Hematopoietic multipotent progenitor cell (in vitro differentiated cells): ENCODE data around the gene HIVEP3. TPM values are rescaled to one million over a fixed set of nuclear protein-coding genes. Genes with fewer than 3 reads are reported as not detected.
A peak's percentile ranks its signal among the peaks of the same experiment; 100 is the strongest.

ENCODE experiments used
- DNase-seq, 3 donors: peaks; one replicate each; pipeline ENCODE4 v3.0.0-alpha.2; 2011 to 2015; ENCODE audit warnings: low read depth in 2 of 3, low spot score in 2 of 3
- total RNA-seq: library from RNA; depleted of rRNA; stranded (reverse); fragments of >200 nt; gene quantifications from one replicate; pipeline ENCODE4 v1.2.3, GENCODE V29; 2012

Gene HIVEP3
- total RNA-seq, 1 donor, result 4.6 TPM

GRCh38 chr1:41876576-41877445 lies 41.9 kb downstream of the HIVEP3 start:
- DNase-seq, result no peak

- DNase-seq, result no peak
Observed at GRCh38 chr1:41875487-41875886, 43.2 kb downstream of the HIVEP3 start.

- DNase-seq, result no peak
Observed at GRCh38 chr1:41874903-41875411, 43.8 kb downstream of the HIVEP3 start.

GRCh38 chr1:41874151-41874719 lies 44.5 kb downstream of the HIVEP3 start:
- peak in 1 of 3 donors; percentile 36 for DNase-seq

- DNase-seq, result peak in 1 of 3 donors; percentile 51
Observed at GRCh38 chr1:41872074-41872473, 46.6 kb downstream of the HIVEP3 start.

GRCh38 chr1:41870076-41870562 lies 48.6 kb downstream of the HIVEP3 start:
- peak in 2 of 3 donors; percentile 66 to 73 for DNase-seq

GRCh38 chr1:41868241-41868998 lies 50.3 kb downstream of the HIVEP3 start:
- no peak for DNase-seq

GRCh38 chr1:41866285-41866684 lies 52.4 kb downstream of the HIVEP3 start:
- DNase-seq, result no peak

- no peak for DNase-seq
Observed at GRCh38 chr1:41864471-41865040, 54.2 kb downstream of the HIVEP3 start.

- no peak for DNase-seq
Observed at GRCh38 chr1:41863718-41864117, 55.0 kb downstream of the HIVEP3 start.

- DNase-seq, result peak in 2 of 3 donors; percentile 65 to 89
Observed at GRCh38 chr1:41862384-41863221, 56.1 kb downstream of the HIVEP3 start.

GRCh38 chr1:41861535-41862383 lies 57.0 kb downstream of the HIVEP3 start:
- peak in 1 of 3 donors; percentile 64 for DNase-seq

- no peak for DNase-seq
Observed at GRCh38 chr1:41860771-41861170, 58.0 kb downstream of the HIVEP3 start.

- DNase-seq, result no peak
Observed at GRCh38 chr1:41860214-41860613, 58.5 kb downstream of the HIVEP3 start.

- peak in 1 of 3 donors; percentile 36 for DNase-seq
Observed at GRCh38 chr1:41859686-41860085, 59.0 kb downstream of the HIVEP3 start.

- no peak for DNase-seq
Observed at GRCh38 chr1:41856944-41857285, 61.8 kb downstream of the HIVEP3 start.

- no peak for DNase-seq
Observed at GRCh38 chr1:41856151-41856943, 62.4 kb downstream of the HIVEP3 start.

- no peak for DNase-seq
Observed at GRCh38 chr1:41855713-41856112, 63.0 kb downstream of the HIVEP3 start.
